H1 (cell line): Measurements from ENCODE around the gene PSTK.

Experiments used
- CTCF ChIP-seq, 3 experiments: IDR thresholded peaks; 1 replicate in 2 of 3; 2 replicates in 1 of 3; pipeline versions ENCODE4 v1.5.1 to v1.6.1; 2011; ENCODE audit warnings: low read length in 3 of 3, mild to moderate bottlenecking in 3 of 3, inconsistent platforms in 2 of 3, low read depth in 1 of 3, moderate library complexity in 1 of 3; ENCODE audit not compliant: insufficient read depth in 1 of 3; ENCODE audit errors: control extremely low read depth in 1 of 3
- EP300 ChIP-seq, 2 experiments: IDR thresholded peaks; 1 replicate in 1 of 2; 2 replicates in 1 of 2; pipeline ENCODE4 v1.6.1; 2011 to 2012; ENCODE audit warnings: low read depth in 2 of 2, low read length in 2 of 2, mild to moderate bottlenecking in 2 of 2, borderline replicate concordance in 1 of 2, inconsistent platforms in 1 of 2, moderate library complexity in 1 of 2
- EZH2 ChIP-seq: fragments of 200-600 bp; sonication (generic); IDR thresholded peaks from 2 replicates; pipeline ENCODE4 v1.7.1; 2012; ENCODE audit warnings: low read depth, mild to moderate bottlenecking, moderate library complexity, low read length, inconsistent platforms; ENCODE audit not compliant: severe bottlenecking
- POLR2A ChIP-seq, 2 experiments: IDR thresholded peaks; 1 replicate in 1 of 2; 2 replicates in 1 of 2; pipeline ENCODE4 v1.6.1; 2011; ENCODE audit warnings: low read depth in 2 of 2, low read length in 2 of 2, mild to moderate bottlenecking in 2 of 2; ENCODE audit errors: control extremely low read depth in 1 of 2
- SP1 ChIP-seq: IDR thresholded peaks from 2 replicates; pipeline ENCODE4 v1.6.1; 2011; ENCODE audit warnings: low read depth, low read length

DNA sequence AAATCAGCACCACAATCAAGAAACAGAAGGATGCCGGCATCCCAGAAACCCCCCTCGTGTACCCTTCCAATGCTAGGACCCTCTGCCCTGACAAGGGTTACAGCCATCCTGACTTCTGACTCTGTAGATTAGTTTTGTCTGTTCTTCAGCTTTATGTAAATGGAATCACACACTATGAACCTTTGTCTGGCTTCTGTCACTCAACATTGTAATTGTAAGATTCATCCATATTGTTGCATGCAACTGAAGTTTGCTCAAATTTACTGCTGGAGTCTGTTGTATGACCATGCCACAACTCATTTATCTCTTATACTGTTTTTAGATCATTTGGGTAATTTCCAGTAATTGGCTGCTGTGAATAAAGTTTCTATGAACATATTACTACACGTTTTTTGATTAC lies 20.0 kb downstream of the PSTK start:
- TF ChIP-seq CTCF (IDR thresholded peaks at IDR 0.05; ENCODE audit: control extremely low read depth in 1 of 3, insufficient read depth in 1 of 3, low read depth in 1 of 3, low read length in 3 of 3) (no peak), POLR2A (IDR thresholded peaks at IDR 0.05; ENCODE audit: control extremely low read depth in 1 of 2, low read depth in 2 of 2, low read length in 2 of 2) (no peak), EP300 (IDR thresholded peaks at IDR 0.05; ENCODE audit: borderline replicate concordance in 1 of 2, low read depth in 2 of 2, low read length in 2 of 2) (no peak), SP1 (no peak), EZH2 (no peak)
